ENCODE results near the gene NT5DC2. TPM values are rescaled to one million over a fixed set of nuclear protein-coding genes. Genes with fewer than 3 reads are reported as not detected.

NT5DC2 gene
- total RNA-seq, 1 donor from 2014 or later = 392 TPM

- H3K36me3 Mint-ChIP-seq (ENCODE audit: low read depth) = no peaks in the 10 kb centered on the region
- no peak overlapping the region for H3K27ac Mint-ChIP-seq (ENCODE audit: unreplicated experiment)
- no peaks in the 10 kb centered on the region for H3K4me1 Mint-ChIP-seq
- H3K27me3 Mint-ChIP-seq (ENCODE audit: low read depth) = no peaks in the 10 kb centered on the region
- no peak for DNase-seq (ENCODE audit: low read depth, low spot score)
- no peak overlapping the region for H3K4me3 Mint-ChIP-seq
- no peaks in the 10 kb centered on the region for H3K9me3 Mint-ChIP-seq
- TF ChIP-seq, protein P1, sequence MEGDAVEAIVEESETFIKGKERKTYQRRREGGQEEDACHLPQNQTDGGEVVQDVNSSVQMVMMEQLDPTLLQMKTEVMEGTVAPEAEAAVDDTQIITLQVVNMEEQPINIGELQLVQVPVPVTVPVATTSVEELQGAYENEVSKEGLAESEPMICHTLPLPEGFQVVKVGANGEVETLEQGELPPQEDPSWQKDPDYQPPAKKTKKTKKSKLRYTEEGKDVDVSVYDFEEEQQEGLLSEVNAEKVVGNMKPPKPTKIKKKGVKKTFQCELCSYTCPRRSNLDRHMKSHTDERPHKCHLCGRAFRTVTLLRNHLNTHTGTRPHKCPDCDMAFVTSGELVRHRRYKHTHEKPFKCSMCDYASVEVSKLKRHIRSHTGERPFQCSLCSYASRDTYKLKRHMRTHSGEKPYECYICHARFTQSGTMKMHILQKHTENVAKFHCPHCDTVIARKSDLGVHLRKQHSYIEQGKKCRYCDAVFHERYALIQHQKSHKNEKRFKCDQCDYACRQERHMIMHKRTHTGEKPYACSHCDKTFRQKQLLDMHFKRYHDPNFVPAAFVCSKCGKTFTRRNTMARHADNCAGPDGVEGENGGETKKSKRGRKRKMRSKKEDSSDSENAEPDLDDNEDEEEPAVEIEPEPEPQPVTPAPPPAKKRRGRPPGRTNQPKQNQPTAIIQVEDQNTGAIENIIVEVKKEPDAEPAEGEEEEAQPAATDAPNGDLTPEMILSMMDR (conservative IDR thresholded peaks at IDR 0.05) = no peak
Measured at GRCh38 chr3:52509753-52510328, 23.8 kb downstream of the NT5DC2 start.

DNA sequence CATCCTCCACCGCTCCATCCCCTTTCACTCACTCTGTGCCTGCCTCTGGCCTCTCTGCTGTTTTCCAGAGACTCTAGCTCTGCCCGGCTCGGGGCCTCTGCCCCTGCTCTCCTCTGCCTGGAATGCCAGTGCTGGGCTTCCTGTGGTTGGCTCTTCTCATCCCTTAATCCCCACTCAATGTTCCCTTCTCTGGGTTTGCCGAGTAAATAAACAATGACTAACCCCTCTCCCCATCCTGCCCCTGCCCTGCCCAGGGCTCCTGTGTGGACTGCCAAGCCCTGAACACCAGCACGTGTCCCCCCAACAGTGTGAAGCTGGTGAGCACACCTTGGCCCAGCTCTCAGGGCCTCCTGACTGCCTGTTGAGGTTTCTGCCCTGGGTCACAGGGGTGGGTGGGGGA is 26.3 kb downstream of the NT5DC2 start:
- H3K4me3 Mint-ChIP-seq = no peak overlapping the region
- DNase-seq (ENCODE audit: low read depth, low spot score) = no peak
- TF ChIP-seq, protein P1 (conservative IDR thresholded peaks at IDR 0.05) = no peak
- no peaks in the 10 kb centered on the region for H3K9me3 Mint-ChIP-seq
- no peaks in the 10 kb centered on the region for H3K36me3 Mint-ChIP-seq (ENCODE audit: low read depth)
- no peaks in the 10 kb centered on the region for H3K4me1 Mint-ChIP-seq
- no peak overlapping the region for H3K27ac Mint-ChIP-seq (ENCODE audit: unreplicated experiment)
- H3K27me3 Mint-ChIP-seq (ENCODE audit: low read depth) = no peaks in the 10 kb centered on the region

- Mint-ChIP-seq H3K4me1 (no peaks in the 10 kb centered on the region), H3K36me3 (ENCODE audit: low read depth) (no peaks in the 10 kb centered on the region), H3K4me3 (no peak overlapping the region), H3K9me3 (no peaks in the 10 kb centered on the region), H3K27ac (ENCODE audit: unreplicated experiment) (no peak overlapping the region), H3K27me3 (ENCODE audit: low read depth) (no peaks in the 10 kb centered on the region)
- no peak for DNase-seq (ENCODE audit: low read depth, low spot score)
- TF ChIP-seq, protein P1 (conservative IDR thresholded peaks at IDR 0.05) = no peak
Measured at GRCh38 chr3:52506266-52506966, 27.2 kb downstream of the NT5DC2 start.

DNA sequence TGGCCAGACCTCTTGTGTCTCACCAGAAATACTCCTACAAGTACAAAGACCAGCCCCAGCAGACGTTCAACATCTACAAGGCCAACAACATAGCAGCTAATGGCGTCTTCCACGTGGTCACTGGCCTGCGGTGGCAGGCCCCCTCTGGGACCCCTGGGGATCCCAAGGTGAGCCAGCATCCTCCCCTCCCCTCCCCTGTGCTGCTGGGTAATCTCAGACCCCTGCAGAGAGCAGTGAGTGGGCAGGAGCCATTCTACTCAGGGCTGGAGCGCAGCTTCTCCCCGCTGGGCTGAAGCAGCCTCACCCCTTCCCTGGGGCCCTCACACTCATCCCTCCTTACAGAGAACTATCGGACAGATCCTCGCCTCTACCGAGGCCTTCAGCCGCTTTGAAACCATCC is 28.7 kb downstream of the NT5DC2 start:
- Mint-ChIP-seq H3K4me3 (no peak overlapping the region), H3K36me3 (ENCODE audit: low read depth) (no peaks in the 10 kb centered on the region), H3K4me1 (no peaks in the 10 kb centered on the region), H3K27me3 (ENCODE audit: low read depth) (no peaks in the 10 kb centered on the region), H3K9me3 (no peaks in the 10 kb centered on the region), H3K27ac (ENCODE audit: unreplicated experiment) (no peak overlapping the region)
- TF ChIP-seq, protein P1 (conservative IDR thresholded peaks at IDR 0.05) = no peak
- DNase-seq (ENCODE audit: low read depth, low spot score) = no peak

- H3K4me1 Mint-ChIP-seq = no peaks in the 10 kb centered on the region
- TF ChIP-seq, protein P1 (conservative IDR thresholded peaks at IDR 0.05) = no peak
- H3K36me3 Mint-ChIP-seq (ENCODE audit: low read depth) = no peaks in the 10 kb centered on the region
- no peak overlapping the region for H3K27ac Mint-ChIP-seq (ENCODE audit: unreplicated experiment)
- no peaks in the 10 kb centered on the region for H3K9me3 Mint-ChIP-seq
- no peak for DNase-seq (ENCODE audit: low read depth, low spot score)
- H3K27me3 Mint-ChIP-seq (ENCODE audit: low read depth) = no peaks in the 10 kb centered on the region
- no peak overlapping the region for H3K4me3 Mint-ChIP-seq
Measured at GRCh38 chr3:52503788-52504424, 29.8 kb downstream of the NT5DC2 start.
